ENCODE data around the gene E2F2. TPM values are rescaled to one million over a fixed set of nuclear protein-coding genes. Genes with fewer than 3 reads are reported as not detected.

The E2F2 gene
- total RNA-seq (under 1 TPM in 3 of 4 donors, not detected in 1; 0.06 to 0.32 (median 0.17) TPM), polyA plus RNA-seq (under 1 TPM in 2 of 3 donors, not detected in 1; 0.03 to 0.05 TPM)
- long read RNA-seq, donor 1 = 0 reads
- long read RNA-seq, donor 2 = 0 reads

- peaks cover 34% of the 10 kb centered on the region for H3K4me1 ChIP-seq
- 0 to 1% (median 1%) methylated on average over 64 to 85 of the region's 85 CpGs for WGBS, 3 donors
These were observed at the start of gene E2F2 for GRCh38 chr1:23530747-23531561. Gene E2F2, minus strand, starts transcription at chr1:23531233. Its CDS starts 440 bp downstream, at chr1:23530793.

GRCh38 chr1:23578997-23579363 lies 47.9 kb upstream of the E2F2 start:
- intact Hi-C loops (cut with DNase I) = no loop called here

More at GRCh38 chr1:23530747-23531561, at the start of gene E2F2:
- DNase-seq (peak; percentile 85 to 93), ATAC-seq (peak; percentile 88 to 94 (median 89))
- Histone ChIP-seq H3K27ac (peak within 1 kb of the TSS; percentile 57), H3K27me3 (ENCODE audit: insufficient read depth in 3 of 3, low read length in 2 of 3) (no peaks in the 10 kb centered on the region), H3K9me3 (no peaks in the 10 kb centered on the region), H3K36me3 (ENCODE audit: insufficient read depth in 1 of 2, low read depth in 1 of 2) (no peaks in the 10 kb centered on the region), H3K4me3 (peak within 1 kb of the TSS; percentile 71)
- TF ChIP-seq CTCF (IDR thresholded peaks at IDR 0.05) = no peak
- intact Hi-C loops (cut with DNase I) = loop anchor here in 1 of 2 donors (5.0 kb wide), 1 partner anchor 104 kb away; no protein-coding TSS in a partner anchor

GRCh38 chr1:23578311-23578996 lies 47.4 kb upstream of the E2F2 start:
- H3K36me3 ChIP-seq (ENCODE audit: insufficient read depth in 1 of 2, low read depth in 1 of 2) = no peaks in the 10 kb centered on the region
- 82 to 88% (median 85%) methylated on average over 4 of the region's 4 CpGs for whole genome bisulfite sequencing, 3 donors
- H3K27ac ChIP-seq = peak overlapping the region; percentile 89
- H3K4me3 ChIP-seq = no peak overlapping the region
- no peaks in the 10 kb centered on the region for H3K27me3 ChIP-seq (ENCODE audit: insufficient read depth in 3 of 3, low read length in 2 of 3)
- DNase-seq (no peak), ATAC-seq (no peak)
- intact Hi-C loops (cut with DNase I) = no loop called here
- TF ChIP-seq CTCF (IDR thresholded peaks at IDR 0.05) = no peak
- no peaks in the 10 kb centered on the region for H3K9me3 ChIP-seq
- peaks cover 26% of the 10 kb centered on the region for H3K4me1 ChIP-seq

More at GRCh38 chr1:23578997-23579363, 47.9 kb upstream of the E2F2 start:
- H3K4me3 ChIP-seq = no peak overlapping the region
- no peaks in the 10 kb centered on the region for H3K36me3 ChIP-seq (ENCODE audit: insufficient read depth in 1 of 2, low read depth in 1 of 2)
- TF ChIP-seq CTCF (IDR thresholded peaks at IDR 0.05) = no peak
- H3K27me3 ChIP-seq (ENCODE audit: insufficient read depth in 3 of 3, low read length in 2 of 3) = no peaks in the 10 kb centered on the region
- H3K4me1 ChIP-seq = peaks cover 26% of the 10 kb centered on the region
- H3K9me3 ChIP-seq = no peaks in the 10 kb centered on the region
- peak overlapping the region; percentile 30 for H3K27ac ChIP-seq
- ATAC-seq (no peak), DNase-seq (no peak)
- 90 to 93% (median 91%) methylated on average over 6 of the region's 6 CpGs for WGBS, 3 donors

- WGBS, 3 donors = 27 to 34% (median 30%) methylated on average over 11 of the region's 11 CpGs
- ATAC-seq (peak; percentile 53 to 91 (median 74)), DNase-seq (no peak)
- Histone ChIP-seq H3K4me3 (peak overlapping the region; percentile 52), H3K4me1 (peaks cover 26% of the 10 kb centered on the region), H3K27me3 (ENCODE audit: insufficient read depth in 3 of 3, low read length in 2 of 3) (no peaks in the 10 kb centered on the region), H3K36me3 (ENCODE audit: insufficient read depth in 1 of 2, low read depth in 1 of 2) (no peaks in the 10 kb centered on the region), H3K9me3 (no peaks in the 10 kb centered on the region), H3K27ac (peak overlapping the region; percentile 89)
- intact Hi-C loops (cut with DNase I) = no loop called here
- no peak for TF ChIP-seq CTCF (IDR thresholded peaks at IDR 0.05)
These were observed 46.3 kb upstream of the E2F2 start for GRCh38 chr1:23577056-23578004.
